Measurements from ENCODE around the gene CRIM1. TPM values are rescaled to one million over a fixed set of nuclear protein-coding genes. Genes with fewer than 3 reads are reported as not detected.
"Not testable (repeated sequence)": the region's sequence is repeated elsewhere in the genome, so short reads cannot be mapped to it uniquely, and the experiment has no call there.

CRIM1 gene
- total RNA-seq, 1 donor from 2014 or later = 61.8 TPM

GRCh38 chr2:36360063-36360462, 4.5 kb downstream of the CRIM1 start:
- Mint-ChIP-seq H3K4me3 (no peak overlapping the region), H3K9me3 (no peaks in the 10 kb centered on the region), H3K36me3 (no peaks in the 10 kb centered on the region), H3K27me3 (ENCODE audit: low read depth) (no peaks in the 10 kb centered on the region), H3K4me1 (peaks cover 71% of the 10 kb centered on the region), H3K27ac (peak overlapping the region; percentile 96)
- TF ChIP-seq CTCF (IDR thresholded peaks at IDR 0.05; ENCODE audit: unreplicated experiment) = no peak
- no peak for DNase-seq (ENCODE audit: low spot score in 2 of 2, unreplicated experiment in 2 of 2)

GRCh38 chr2:36360834-36361233, 5.3 kb downstream of the CRIM1 start:
- TF ChIP-seq CTCF (IDR thresholded peaks at IDR 0.05; ENCODE audit: unreplicated experiment) = no peak
- no peak overlapping the region for H3K4me3 Mint-ChIP-seq
- no peaks in the 10 kb centered on the region for H3K9me3 Mint-ChIP-seq
- H3K27me3 Mint-ChIP-seq (ENCODE audit: low read depth) = no peaks in the 10 kb centered on the region
- peak overlapping the region; percentile 69 for H3K27ac Mint-ChIP-seq
- no peaks in the 10 kb centered on the region for H3K36me3 Mint-ChIP-seq
- peaks cover 71% of the 10 kb centered on the region for H3K4me1 Mint-ChIP-seq
- DNase-seq (ENCODE audit: low spot score in 2 of 2, unreplicated experiment in 2 of 2) = no peak

GRCh38 chr2:36361396-36361795, 5.8 kb downstream of the CRIM1 start:
- no peak for TF ChIP-seq CTCF (IDR thresholded peaks at IDR 0.05; ENCODE audit: unreplicated experiment)
- Mint-ChIP-seq H3K36me3 (no peaks in the 10 kb centered on the region), H3K27ac (peak overlapping the region; percentile 69), H3K4me3 (no peak overlapping the region), H3K9me3 (no peaks in the 10 kb centered on the region), H3K4me1 (peaks cover 77% of the 10 kb centered on the region), H3K27me3 (ENCODE audit: low read depth) (no peaks in the 10 kb centered on the region)
- no peak for DNase-seq (ENCODE audit: low spot score in 2 of 2, unreplicated experiment in 2 of 2)

GRCh38 chr2:36362291-36362690, 6.7 kb downstream of the CRIM1 start:
- Mint-ChIP-seq H3K27me3 (ENCODE audit: low read depth) (no peaks in the 10 kb centered on the region), H3K27ac (peak overlapping the region; percentile 62), H3K4me3 (no peak overlapping the region), H3K36me3 (no peaks in the 10 kb centered on the region), H3K9me3 (no peaks in the 10 kb centered on the region), H3K4me1 (peaks cover 84% of the 10 kb centered on the region)
- no peak for TF ChIP-seq CTCF (IDR thresholded peaks at IDR 0.05; ENCODE audit: unreplicated experiment)
- DNase-seq (ENCODE audit: low spot score in 2 of 2, unreplicated experiment in 2 of 2) = no peak

GRCh38 chr2:36363085-36363484, 7.5 kb downstream of the CRIM1 start:
- not testable (repeated sequence) for DNase-seq (ENCODE audit: low spot score in 2 of 2, unreplicated experiment in 2 of 2); H3K36me3 Mint-ChIP-seq; H3K4me3 Mint-ChIP-seq; H3K27me3 Mint-ChIP-seq (ENCODE audit: low read depth); H3K9me3 Mint-ChIP-seq; H3K27ac Mint-ChIP-seq
- peaks cover 85% of the 10 kb centered on the region for H3K4me1 Mint-ChIP-seq

GRCh38 chr2:36366491-36367120, 11.0 kb downstream of the CRIM1 start:
- no peaks in the 10 kb centered on the region for H3K36me3 Mint-ChIP-seq
- peaks cover 84% of the 10 kb centered on the region for H3K4me1 Mint-ChIP-seq
- DNase-seq (ENCODE audit: low spot score in 2 of 2, unreplicated experiment in 2 of 2) = no peak
- H3K4me3 Mint-ChIP-seq = no peak overlapping the region
- H3K27me3 Mint-ChIP-seq (ENCODE audit: low read depth) = no peaks in the 10 kb centered on the region
- no peak for TF ChIP-seq CTCF (IDR thresholded peaks at IDR 0.05; ENCODE audit: unreplicated experiment)
- H3K9me3 Mint-ChIP-seq = no peaks in the 10 kb centered on the region
- peak overlapping the region; percentile 89 for H3K27ac Mint-ChIP-seq
